Peyer's patch (tissue), 4 donors: Measurements from ENCODE around the gene ZDHHC22.

Experiments
- POLR2A ChIP-seq, 2 donors: fragments of 450-650 bp; IDR thresholded peaks; one replicate each; pipeline ENCODE4 v1.5.1; 2017; ENCODE audit warnings: antibody characterized with exemption in 2 of 2, mild to moderate bottlenecking in 2 of 2, moderate library complexity in 2 of 2
- TF ChIP-seq, protein P1 (sequence below), 6 experiments: fragments of 450-650 bp in 4 of 6; fragments of 200-600 bp in 2 of 6; sonication (generic) in 1 of 6; IDR thresholded peaks; one replicate each; pipeline ENCODE4 v1.5.1; 2017 to 2019; ENCODE audit warnings: antibody characterized with exemption in 6 of 6, mild to moderate bottlenecking in 3 of 6, moderate library complexity in 1 of 6

DNA sequence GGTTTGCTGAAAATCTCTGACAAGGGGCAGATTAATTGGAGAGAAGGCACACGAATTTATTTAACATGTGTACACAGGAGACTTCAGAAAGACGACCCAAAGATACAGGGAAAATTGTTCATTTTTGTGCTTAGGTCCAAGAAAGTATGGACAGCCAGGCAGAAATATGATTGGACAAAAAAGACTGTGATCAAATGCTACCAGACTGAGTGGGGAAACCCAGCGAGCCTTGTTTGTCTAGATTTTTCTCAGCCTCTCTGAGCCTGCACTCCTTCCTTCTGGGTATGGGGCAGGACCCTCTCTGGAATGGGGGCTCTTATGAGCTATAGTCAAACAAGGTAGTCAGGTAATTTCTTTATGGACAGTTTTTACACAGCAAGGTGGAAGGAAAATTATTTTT is 54.0 kb downstream of the ZDHHC22 start:
- TF ChIP-seq, protein P1, sequence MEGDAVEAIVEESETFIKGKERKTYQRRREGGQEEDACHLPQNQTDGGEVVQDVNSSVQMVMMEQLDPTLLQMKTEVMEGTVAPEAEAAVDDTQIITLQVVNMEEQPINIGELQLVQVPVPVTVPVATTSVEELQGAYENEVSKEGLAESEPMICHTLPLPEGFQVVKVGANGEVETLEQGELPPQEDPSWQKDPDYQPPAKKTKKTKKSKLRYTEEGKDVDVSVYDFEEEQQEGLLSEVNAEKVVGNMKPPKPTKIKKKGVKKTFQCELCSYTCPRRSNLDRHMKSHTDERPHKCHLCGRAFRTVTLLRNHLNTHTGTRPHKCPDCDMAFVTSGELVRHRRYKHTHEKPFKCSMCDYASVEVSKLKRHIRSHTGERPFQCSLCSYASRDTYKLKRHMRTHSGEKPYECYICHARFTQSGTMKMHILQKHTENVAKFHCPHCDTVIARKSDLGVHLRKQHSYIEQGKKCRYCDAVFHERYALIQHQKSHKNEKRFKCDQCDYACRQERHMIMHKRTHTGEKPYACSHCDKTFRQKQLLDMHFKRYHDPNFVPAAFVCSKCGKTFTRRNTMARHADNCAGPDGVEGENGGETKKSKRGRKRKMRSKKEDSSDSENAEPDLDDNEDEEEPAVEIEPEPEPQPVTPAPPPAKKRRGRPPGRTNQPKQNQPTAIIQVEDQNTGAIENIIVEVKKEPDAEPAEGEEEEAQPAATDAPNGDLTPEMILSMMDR (IDR thresholded peaks at IDR 0.05) = no peak
- TF ChIP-seq POLR2A (IDR thresholded peaks at IDR 0.05) = no peak
